OCI-LY1 (cell line): ENCODE results near the gene SPATA25.
A peak's percentile ranks its signal among the peaks of the same experiment; 100 is the strongest.

Experiments used
- H2AFZ ChIP-seq: fragments of 200-600 bp; sonication (generic), shearing (Covaris generic); 2 replicates; pipeline ENCODE4 v1.6.0; 2014; ENCODE audit warnings: antibody characterized with exemption, mild to moderate bottlenecking, low read length
- H3F3A ChIP-seq: fragments of 200-600 bp; sonication (generic), shearing (Covaris generic); 2 replicates; pipeline ENCODE4 v1.6.0; 2014; ENCODE audit warnings: mild to moderate bottlenecking, antibody characterized with exemption, low read length, moderate library complexity; ENCODE audit not compliant: insufficient read depth
- H3K27ac ChIP-seq: fragments of 200-600 bp; sonication (generic); 2 replicates; pipeline ENCODE4 v1.5.1; 2014; ENCODE audit warnings: low read length, mixed run types, mild to moderate bottlenecking, low read depth; ENCODE audit not compliant: poor library complexity, severe bottlenecking
- H3K27me3 ChIP-seq: fragments of 200-600 bp; sonication (generic); 2 replicates; pipeline ENCODE4 v1.6.0; 2014; ENCODE audit warnings: antibody characterized with exemption, mild to moderate bottlenecking, low read length, moderate library complexity; ENCODE audit not compliant: insufficient read depth
- H3K36me3 ChIP-seq: fragments of 200-600 bp; sonication (generic); 2 replicates; pipeline ENCODE4 v1.6.1; 2014; ENCODE audit warnings: mild to moderate bottlenecking, antibody characterized with exemption, low read length, moderate library complexity, mixed read lengths; ENCODE audit not compliant: insufficient read depth
- H3K4me1 ChIP-seq: fragments of 200-600 bp; sonication (generic); 2 replicates; pipeline ENCODE4 v1.5.1; 2014; ENCODE audit warnings: mild to moderate bottlenecking, low read length, moderate library complexity; ENCODE audit not compliant: insufficient read depth, severe bottlenecking
- H3K4me2 ChIP-seq: fragments of 200-600 bp; sonication (generic), shearing (Covaris generic); 2 replicates; pipeline ENCODE4 v1.6.1; 2014; ENCODE audit warnings: low read length
- H3K4me3 ChIP-seq: fragments of 200-600 bp; sonication (generic); 2 replicates; pipeline ENCODE4 v1.5.1; 2014; ENCODE audit warnings: low read length, low read depth, mild to moderate bottlenecking, mixed read lengths; ENCODE audit not compliant: poor library complexity, severe bottlenecking
- H3K79me2 ChIP-seq: fragments of 200-600 bp; shearing (Covaris generic); 2 replicates; pipeline ENCODE4 v1.6.1; 2016; ENCODE audit warnings: mixed run types, low read length, mixed read lengths; ENCODE audit not compliant: insufficient read depth
- H3K9ac ChIP-seq: fragments of 200-600 bp; sonication (generic), shearing (Covaris generic); 2 replicates; pipeline ENCODE4 v1.6.1; 2014; ENCODE audit warnings: mild to moderate bottlenecking, low read length, mixed read lengths
- H3K9me2 ChIP-seq: fragments of 200-600 bp; sonication (generic), shearing (Covaris generic); 2 replicates; pipeline ENCODE4 v1.6.1; 2014; ENCODE audit warnings: low read depth, mild to moderate bottlenecking, low read length, mixed read lengths
- H3K9me3 ChIP-seq: fragments of 200-600 bp; shearing (Covaris generic); 2 replicates; pipeline ENCODE4 v1.6.1; 2014; ENCODE audit warnings: low read length, mixed read lengths
- H4K20me1 ChIP-seq: fragments of 200-600 bp; sonication (generic), shearing (Covaris generic); 2 replicates; pipeline ENCODE4 v1.6.0; 2016; ENCODE audit warnings: mild to moderate bottlenecking, low read length; ENCODE audit not compliant: insufficient read depth
- EZH2 ChIP-seq: fragments of 200-600 bp; sonication (generic), shearing (Covaris generic); IDR thresholded peaks from 2 replicates; pipeline ENCODE4 v1.8.0; 2017; ENCODE audit warnings: borderline replicate concordance, mixed run types, mild to moderate bottlenecking, antibody characterized with exemption, low read length, moderate library complexity, mixed read lengths
- TF ChIP-seq, protein P1 (sequence below): fragments of 200-600 bp; sonication (generic), shearing (Covaris generic); IDR thresholded peaks from 2 replicates; pipeline ENCODE4 v1.5.1; 2017; ENCODE audit warnings: mild to moderate bottlenecking, antibody characterized with exemption, low read length, moderate library complexity, mixed read lengths

Gene SPATA25

DNA sequence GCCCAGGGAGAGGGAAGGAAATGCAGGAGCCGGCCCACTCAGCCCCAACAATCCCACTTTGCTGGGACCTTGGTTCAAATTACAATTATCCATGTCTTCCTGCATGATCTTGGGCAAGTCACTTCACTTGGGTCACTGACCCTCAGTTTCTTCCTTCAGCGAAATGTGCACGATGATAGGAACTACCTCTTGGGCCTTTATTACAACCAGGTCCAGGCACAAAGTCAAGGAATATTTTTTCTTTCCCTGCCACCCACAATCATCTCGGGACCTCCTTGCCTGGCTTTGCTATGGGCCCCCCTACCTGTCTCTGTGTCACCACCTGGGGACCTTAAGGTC lies 24.9 kb upstream of the SPATA25 start:
- Histone ChIP-seq H3K9me2 (no peaks in the 10 kb centered on the region), H3K9me3 (no peaks in the 10 kb centered on the region), H3K4me3 (no peak overlapping the region), H3K4me2 (no peak overlapping the region; the same call in 1 of the 2 replicates), H3K9ac (no peak overlapping the region), H3K4me1 (peaks cover 26% of the 10 kb centered on the region), H2AFZ (no peak overlapping the region), H4K20me1 (no peaks in the 10 kb centered on the region), H3F3A (no peaks in the 10 kb centered on the region), H3K27me3 (peaks cover 6% of the 10 kb centered on the region; the same call in 1 of the 2 replicates), H3K36me3 (no peaks in the 10 kb centered on the region), H3K27ac (no peak overlapping the region), H3K79me2 (no peaks in the 10 kb centered on the region)
- TF ChIP-seq, protein P1, sequence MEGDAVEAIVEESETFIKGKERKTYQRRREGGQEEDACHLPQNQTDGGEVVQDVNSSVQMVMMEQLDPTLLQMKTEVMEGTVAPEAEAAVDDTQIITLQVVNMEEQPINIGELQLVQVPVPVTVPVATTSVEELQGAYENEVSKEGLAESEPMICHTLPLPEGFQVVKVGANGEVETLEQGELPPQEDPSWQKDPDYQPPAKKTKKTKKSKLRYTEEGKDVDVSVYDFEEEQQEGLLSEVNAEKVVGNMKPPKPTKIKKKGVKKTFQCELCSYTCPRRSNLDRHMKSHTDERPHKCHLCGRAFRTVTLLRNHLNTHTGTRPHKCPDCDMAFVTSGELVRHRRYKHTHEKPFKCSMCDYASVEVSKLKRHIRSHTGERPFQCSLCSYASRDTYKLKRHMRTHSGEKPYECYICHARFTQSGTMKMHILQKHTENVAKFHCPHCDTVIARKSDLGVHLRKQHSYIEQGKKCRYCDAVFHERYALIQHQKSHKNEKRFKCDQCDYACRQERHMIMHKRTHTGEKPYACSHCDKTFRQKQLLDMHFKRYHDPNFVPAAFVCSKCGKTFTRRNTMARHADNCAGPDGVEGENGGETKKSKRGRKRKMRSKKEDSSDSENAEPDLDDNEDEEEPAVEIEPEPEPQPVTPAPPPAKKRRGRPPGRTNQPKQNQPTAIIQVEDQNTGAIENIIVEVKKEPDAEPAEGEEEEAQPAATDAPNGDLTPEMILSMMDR, result no peak
- TF ChIP-seq EZH2, result no peak

DNA sequence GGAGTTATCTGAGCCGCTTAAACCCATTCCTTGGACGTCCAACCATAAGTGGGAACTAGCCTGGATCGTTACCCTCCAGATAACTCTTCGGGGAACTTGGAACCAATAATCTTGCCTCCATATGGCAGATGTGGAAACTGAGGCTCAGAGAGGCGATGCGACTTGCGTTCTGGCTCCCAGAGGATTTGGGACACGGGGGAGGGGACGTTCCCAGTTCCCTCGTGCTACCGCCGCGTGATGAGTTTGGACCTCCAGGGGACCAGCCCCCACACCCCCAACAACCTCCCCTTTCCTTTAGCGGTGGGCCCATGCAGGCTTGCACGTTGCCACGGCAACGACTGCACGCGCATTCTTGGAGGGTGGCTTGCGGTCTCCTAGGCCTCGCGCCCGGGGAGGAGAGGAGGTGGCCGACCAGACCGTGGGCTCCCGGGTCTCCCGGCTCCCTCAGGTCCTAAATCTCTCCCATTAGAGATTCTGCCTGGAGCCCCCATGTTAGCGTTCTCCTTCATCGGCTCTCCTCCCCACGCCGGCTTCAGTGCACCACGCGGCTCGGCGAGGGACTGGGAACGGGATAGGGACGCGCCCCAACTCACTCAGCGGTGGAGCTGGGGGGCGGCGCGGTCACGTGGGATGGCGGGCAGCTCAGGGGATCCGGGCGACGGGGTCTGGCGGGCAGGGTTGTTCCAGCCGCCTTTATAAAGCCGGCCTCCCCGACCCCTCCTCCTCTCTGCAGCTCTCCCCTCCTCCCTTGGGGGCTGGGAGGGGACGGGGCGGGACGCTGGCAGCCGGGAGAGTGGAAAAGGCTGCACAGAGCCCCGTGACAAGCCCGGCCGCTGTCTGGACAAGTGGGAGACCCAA lies 24.3 kb upstream of the SPATA25 start, which contains the start of gene PLTP:
Gene PLTP (minus strand): TSS at position 670 of the 858 bp plus-strand sequence. CDS start 703 bp downstream, outside the sequence.
- Histone ChIP-seq H3K36me3 (no peaks in the 10 kb centered on the region), H2AFZ (no peak within 1 kb of the TSS), H3K9ac (no peak within 1 kb of the TSS; the same call in 1 of the 2 replicates), H3K9me3 (no peaks in the 10 kb centered on the region), H3K9me2 (no peaks in the 10 kb centered on the region), H3K4me3 (peak within 1 kb of the TSS; percentile 52), H4K20me1 (no peaks in the 10 kb centered on the region), H3K4me1 (peaks cover 26% of the 10 kb centered on the region), H3K4me2 (peak within 1 kb of the TSS; percentile 72), H3K27me3 (peaks cover 6% of the 10 kb centered on the region; the same call in 1 of the 2 replicates), H3K79me2 (no peaks in the 10 kb centered on the region), H3F3A (no peaks in the 10 kb centered on the region), H3K27ac (no peak within 1 kb of the TSS)
- TF ChIP-seq EZH2, result no peak
- TF ChIP-seq, protein P1, result no peak

DNA sequence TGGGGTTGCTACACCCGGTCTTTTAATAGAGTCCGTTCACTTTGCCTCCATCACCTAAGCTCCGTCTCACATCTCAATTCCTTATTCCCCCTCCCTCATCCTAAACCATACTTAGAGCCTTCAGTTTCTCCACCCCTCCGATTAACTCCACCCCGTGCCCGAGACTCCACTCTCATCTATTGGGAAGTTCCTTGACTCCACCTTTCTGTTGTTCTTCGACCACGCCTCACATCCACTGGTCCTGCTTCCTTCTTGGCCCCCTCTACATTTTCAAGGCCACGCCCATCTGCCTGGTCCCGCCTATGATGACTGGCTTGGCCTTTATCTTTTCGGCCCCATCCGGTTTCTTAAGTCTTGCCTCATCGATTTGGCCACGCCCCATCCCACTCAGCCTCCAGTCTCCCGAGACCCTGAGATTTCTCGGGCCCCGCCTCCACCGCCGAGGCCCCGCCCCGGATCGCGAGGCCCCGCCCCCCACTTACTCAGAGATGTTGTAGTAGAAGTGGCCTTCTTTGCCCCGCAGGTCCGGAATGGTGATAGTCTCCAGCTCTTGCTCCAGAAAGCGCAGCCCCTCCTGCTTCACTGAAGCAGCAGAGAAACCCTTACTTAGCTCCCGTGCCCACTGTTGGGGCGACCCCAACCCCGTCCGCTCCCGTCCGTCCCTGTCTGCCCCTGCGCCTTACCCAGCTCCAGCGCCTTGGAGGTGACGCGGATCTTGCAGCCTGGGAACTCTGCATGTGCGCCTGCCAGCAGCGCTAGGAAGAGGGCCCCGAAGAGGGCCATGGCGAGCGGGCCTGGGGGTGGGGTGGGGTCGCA lies 23.5 kb upstream of the SPATA25 start:
- H3F3A ChIP-seq, result no peaks in the 10 kb centered on the region
- no peaks in the 10 kb centered on the region for H3K9me2 ChIP-seq
- H3K9ac ChIP-seq, result peak overlapping the region; percentile 29; the same call in 1 of the 2 replicates
- H3K79me2 ChIP-seq, result no peaks in the 10 kb centered on the region
- no peak for TF ChIP-seq EZH2
- TF ChIP-seq, protein P1, result no peak
- H3K4me1 ChIP-seq, result peaks cover 26% of the 10 kb centered on the region
- no peak overlapping the region for H3K27ac ChIP-seq
- no peaks in the 10 kb centered on the region for H3K9me3 ChIP-seq
- H3K27me3 ChIP-seq, result peaks cover under 1% of the 10 kb centered on the region; the same call in 1 of the 2 replicates
- H3K4me3 ChIP-seq, result peak overlapping the region; percentile 60
- H4K20me1 ChIP-seq, result no peaks in the 10 kb centered on the region
- no peaks in the 10 kb centered on the region for H3K36me3 ChIP-seq
- no peak overlapping the region for H2AFZ ChIP-seq
- H3K4me2 ChIP-seq, result peak overlapping the region; percentile 72
